ENCODE measurements around the gene LYL1.

DNA sequence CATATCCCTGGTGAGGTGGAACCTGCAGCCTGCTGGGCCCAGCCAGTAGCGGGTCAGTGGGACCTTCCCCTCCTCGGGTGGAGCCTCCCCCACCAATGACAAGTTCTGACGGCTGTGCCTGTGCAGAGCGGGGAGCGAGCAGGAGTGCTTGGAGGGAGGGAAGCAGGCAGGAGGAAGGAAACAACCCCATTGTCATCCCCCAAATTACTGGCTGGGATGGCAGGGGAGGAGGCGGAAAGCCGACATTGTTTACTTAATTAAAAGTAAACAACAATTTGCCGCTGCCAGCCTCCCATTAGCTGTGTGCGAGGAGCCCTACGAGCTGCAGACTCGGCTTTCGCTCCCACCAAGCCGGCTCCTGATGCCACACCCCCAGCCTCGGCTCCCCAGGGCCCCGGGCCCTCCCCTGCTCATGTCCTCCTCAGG, 45.5 kb downstream of the LYL1 start:
- no peak for TF ChIP-seq EZH2phosphoT487 (IDR thresholded peaks at IDR 0.05; ENCODE audit: borderline replicate concordance, low read length)
- TF ChIP-seq, protein P1, sequence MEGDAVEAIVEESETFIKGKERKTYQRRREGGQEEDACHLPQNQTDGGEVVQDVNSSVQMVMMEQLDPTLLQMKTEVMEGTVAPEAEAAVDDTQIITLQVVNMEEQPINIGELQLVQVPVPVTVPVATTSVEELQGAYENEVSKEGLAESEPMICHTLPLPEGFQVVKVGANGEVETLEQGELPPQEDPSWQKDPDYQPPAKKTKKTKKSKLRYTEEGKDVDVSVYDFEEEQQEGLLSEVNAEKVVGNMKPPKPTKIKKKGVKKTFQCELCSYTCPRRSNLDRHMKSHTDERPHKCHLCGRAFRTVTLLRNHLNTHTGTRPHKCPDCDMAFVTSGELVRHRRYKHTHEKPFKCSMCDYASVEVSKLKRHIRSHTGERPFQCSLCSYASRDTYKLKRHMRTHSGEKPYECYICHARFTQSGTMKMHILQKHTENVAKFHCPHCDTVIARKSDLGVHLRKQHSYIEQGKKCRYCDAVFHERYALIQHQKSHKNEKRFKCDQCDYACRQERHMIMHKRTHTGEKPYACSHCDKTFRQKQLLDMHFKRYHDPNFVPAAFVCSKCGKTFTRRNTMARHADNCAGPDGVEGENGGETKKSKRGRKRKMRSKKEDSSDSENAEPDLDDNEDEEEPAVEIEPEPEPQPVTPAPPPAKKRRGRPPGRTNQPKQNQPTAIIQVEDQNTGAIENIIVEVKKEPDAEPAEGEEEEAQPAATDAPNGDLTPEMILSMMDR (IDR thresholded peaks at IDR 0.05; ENCODE audit: low read depth, low read length, poor library complexity, severe bottlenecking): no peak

Data from DOHH2 (cell line).